HEK293 (cell line): ENCODE measurements around the gene CFC1.
"Not testable (repeated sequence)": the region's sequence is repeated elsewhere in the genome, so short reads cannot be mapped to it uniquely, and the experiment has no call there.

ENCODE experiments used
- ZEB2 ChIP-seq: fragments of 450-650 bp; formaldehyde crosslinking; IDR thresholded peaks from 2 replicates; pipeline ENCODE4 v1.5.1; 2016; ENCODE audit warnings: missing biosample characterization, missing genetic modification characterization
- ZFHX2 ChIP-seq: fragments of 450-650 bp; formaldehyde crosslinking; conservative IDR thresholded peaks from 2 replicates; pipeline ENCODE4 v1.5.1; 2016; ENCODE audit warnings: missing biosample characterization, missing genetic modification characterization
- ZNF10 ChIP-seq: fragments of 450-650 bp; formaldehyde crosslinking; IDR thresholded peaks from 2 replicates; pipeline ENCODE4 v1.5.1; 2017; ENCODE audit warnings: missing biosample characterization, missing genetic modification characterization
- ZNF776 ChIP-seq: fragments of 450-650 bp; formaldehyde crosslinking; IDR thresholded peaks from 2 replicates; pipeline ENCODE4 v1.5.0; 2017; ENCODE audit warnings: missing biosample characterization, missing genetic modification characterization, borderline replicate concordance
- ZNF785 ChIP-seq: fragments of 450-650 bp; formaldehyde crosslinking; IDR thresholded peaks from 2 replicates; pipeline ENCODE4 v1.5.1; 2016; ENCODE audit warnings: missing biosample characterization, missing genetic modification characterization
- ZNF791 ChIP-seq: fragments of 450-650 bp; formaldehyde crosslinking; IDR thresholded peaks from 2 replicates; pipeline ENCODE4 v1.5.1; 2016; ENCODE audit warnings: missing biosample characterization, missing genetic modification characterization
- TF ChIP-seq, protein P1 (sequence below): sonication (generic); formaldehyde crosslinking; IDR thresholded peaks from 2 replicates; pipeline ENCODE4 v1.8.1; 2022; ENCODE audit warnings: mild to moderate bottlenecking, moderate library complexity, missing genetic modification reagents
- TF ChIP-seq, protein P2 (sequence below): fragments of 450-650 bp; formaldehyde crosslinking; IDR thresholded peaks from 2 replicates; pipeline ENCODE4 v1.5.1; 2016; ENCODE audit warnings: missing biosample characterization, missing genetic modification characterization
- TF ChIP-seq, protein P3 (sequence below): fragments of 450-650 bp; formaldehyde crosslinking; IDR thresholded peaks from 2 replicates; pipeline ENCODE4 v1.5.1; 2016; ENCODE audit warnings: missing biosample characterization, missing genetic modification characterization, low read depth

DNA sequence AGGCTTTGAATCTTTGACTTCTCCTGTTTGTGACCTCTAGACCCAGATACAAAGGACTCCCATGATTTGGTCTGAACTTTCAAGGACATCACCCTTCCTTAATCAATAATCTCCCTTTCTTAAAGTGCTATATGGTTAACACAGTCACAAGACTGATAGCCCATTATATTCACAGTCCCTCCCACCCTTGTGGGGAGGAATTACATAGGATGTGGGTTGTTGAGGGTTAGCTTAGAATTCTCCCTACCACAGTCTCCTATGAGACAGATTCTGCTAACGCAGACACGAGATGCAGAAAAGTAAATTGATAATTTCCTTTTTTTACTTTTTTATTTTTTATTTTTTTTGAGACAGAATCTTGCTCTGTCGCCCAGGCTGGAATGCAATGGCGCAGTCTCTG lies 45.2 kb downstream of the CFC1 start:
- TF ChIP-seq ZNF10, ZNF791, ZFHX2, ZNF776, ZEB2, ZNF785 (tag by site-specific recombination): not testable (repeated sequence)
- TF ChIP-seq, protein P1, sequence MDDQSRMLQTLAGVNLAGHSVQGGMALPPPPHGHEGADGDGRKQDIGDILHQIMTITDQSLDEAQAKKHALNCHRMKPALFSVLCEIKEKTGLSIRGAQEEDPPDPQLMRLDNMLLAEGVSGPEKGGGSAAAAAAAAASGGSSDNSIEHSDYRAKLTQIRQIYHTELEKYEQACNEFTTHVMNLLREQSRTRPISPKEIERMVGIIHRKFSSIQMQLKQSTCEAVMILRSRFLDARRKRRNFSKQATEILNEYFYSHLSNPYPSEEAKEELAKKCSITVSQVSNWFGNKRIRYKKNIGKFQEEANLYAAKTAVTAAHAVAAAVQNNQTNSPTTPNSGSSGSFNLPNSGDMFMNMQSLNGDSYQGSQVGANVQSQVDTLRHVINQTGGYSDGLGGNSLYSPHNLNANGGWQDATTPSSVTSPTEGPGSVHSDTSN (CRISPR knock-in tag) = not testable (repeated sequence)
- TF ChIP-seq, protein P2, sequence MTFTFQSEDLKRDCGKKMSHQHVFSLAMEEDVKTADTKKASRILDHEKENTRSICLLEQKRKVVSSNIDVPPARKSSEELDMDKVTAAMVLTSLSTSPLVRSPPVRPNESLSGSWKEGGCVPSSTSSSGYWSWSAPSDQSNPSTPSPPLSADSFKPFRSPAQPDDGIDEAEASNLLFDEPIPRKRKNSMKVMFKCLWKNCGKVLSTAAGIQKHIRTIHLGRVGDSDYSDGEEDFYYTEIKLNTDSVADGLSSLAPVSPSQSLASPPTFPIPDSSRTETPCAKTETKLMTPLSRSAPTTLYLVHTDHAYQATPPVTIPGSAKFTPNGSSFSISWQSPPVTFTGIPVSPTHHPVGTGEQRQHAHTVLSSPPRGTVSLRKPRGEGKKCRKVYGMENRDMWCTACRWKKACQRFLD = not testable (repeated sequence)
- TF ChIP-seq, protein P3, sequence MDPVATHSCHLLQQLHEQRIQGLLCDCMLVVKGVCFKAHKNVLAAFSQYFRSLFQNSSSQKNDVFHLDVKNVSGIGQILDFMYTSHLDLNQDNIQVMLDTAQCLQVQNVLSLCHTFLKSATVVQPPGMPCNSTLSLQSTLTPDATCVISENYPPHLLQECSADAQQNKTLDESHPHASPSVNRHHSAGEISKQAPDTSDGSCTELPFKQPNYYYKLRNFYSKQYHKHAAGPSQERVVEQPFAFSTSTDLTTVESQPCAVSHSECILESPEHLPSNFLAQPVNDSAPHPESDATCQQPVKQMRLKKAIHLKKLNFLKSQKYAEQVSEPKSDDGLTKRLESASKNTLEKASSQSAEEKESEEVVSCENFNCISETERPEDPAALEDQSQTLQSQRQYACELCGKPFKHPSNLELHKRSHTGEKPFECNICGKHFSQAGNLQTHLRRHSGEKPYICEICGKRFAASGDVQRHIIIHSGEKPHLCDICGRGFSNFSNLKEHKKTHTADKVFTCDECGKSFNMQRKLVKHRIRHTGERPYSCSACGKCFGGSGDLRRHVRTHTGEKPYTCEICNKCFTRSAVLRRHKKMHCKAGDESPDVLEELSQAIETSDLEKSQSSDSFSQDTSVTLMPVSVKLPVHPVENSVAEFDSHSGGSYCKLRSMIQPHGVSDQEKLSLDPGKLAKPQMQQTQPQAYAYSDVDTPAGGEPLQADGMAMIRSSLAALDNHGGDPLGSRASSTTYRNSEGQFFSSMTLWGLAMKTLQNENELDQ (tag by site-specific recombination) = not testable (repeated sequence)
